ENCODE measurements around the gene DNMT1. TPM values are rescaled to one million over a fixed set of nuclear protein-coding genes. Genes with fewer than 3 reads are reported as not detected.

The DNMT1 gene
- total RNA-seq, 1 experiment from 2014 or later = 144 TPM

GRCh38 chr19:10139952-10140351, 54.8 kb downstream of the DNMT1 start:
- POLR2A ChIA-PET = interaction anchor here (0.6 kb wide), 1 partner anchor 68 kb away, joined by 3 read pairs; no protein-coding TSS in a partner anchor
- H3K36me3 Mint-ChIP-seq (ENCODE audit: insufficient read depth, unreplicated experiment) = peaks cover 72% of the 10 kb centered on the region

DNA sequence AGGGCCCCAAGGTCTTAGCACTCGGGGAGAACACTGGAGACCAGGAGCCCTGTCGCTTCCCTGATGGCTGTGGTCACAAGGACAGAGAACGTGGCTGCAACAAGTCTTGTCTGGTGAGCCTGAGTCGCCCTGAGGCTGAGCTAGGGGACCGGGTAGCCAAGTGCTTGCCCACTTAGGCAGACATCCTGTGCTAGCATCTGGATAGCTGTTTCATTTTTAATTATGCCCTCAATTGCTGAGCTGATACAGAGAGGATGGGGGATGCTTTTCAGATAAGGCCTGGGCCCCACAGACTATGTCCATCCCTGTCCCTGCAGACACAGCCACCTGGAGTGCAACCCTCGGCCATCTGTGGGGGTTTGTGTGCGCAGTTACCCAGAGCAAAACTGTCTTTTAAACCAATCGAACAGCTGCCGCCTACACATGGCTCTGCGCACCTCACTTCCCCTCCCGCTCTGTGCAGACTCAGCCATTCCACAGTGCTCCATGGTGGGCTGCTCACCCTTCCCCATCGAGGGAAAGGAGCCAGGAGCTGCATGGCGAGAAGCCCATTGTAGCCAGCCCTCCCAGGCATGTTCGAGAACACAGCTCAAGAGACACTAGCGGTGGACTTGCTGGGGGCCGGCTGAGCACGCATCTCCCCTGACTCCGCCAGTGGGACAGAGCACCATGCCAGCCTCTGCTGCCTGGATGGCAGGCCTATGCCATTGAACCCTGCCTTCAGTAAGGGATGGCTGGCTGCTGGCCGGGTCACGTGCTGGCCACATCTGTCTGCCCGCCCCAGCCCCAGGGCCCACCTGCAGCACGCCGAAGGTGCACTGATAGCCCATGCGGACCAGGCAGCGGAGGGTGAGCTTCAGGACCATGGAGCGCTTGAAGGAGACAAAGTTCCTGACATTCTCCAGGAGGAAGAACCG, 55.6 kb downstream of the DNMT1 start:
- TF ChIP-seq, protein P1, sequence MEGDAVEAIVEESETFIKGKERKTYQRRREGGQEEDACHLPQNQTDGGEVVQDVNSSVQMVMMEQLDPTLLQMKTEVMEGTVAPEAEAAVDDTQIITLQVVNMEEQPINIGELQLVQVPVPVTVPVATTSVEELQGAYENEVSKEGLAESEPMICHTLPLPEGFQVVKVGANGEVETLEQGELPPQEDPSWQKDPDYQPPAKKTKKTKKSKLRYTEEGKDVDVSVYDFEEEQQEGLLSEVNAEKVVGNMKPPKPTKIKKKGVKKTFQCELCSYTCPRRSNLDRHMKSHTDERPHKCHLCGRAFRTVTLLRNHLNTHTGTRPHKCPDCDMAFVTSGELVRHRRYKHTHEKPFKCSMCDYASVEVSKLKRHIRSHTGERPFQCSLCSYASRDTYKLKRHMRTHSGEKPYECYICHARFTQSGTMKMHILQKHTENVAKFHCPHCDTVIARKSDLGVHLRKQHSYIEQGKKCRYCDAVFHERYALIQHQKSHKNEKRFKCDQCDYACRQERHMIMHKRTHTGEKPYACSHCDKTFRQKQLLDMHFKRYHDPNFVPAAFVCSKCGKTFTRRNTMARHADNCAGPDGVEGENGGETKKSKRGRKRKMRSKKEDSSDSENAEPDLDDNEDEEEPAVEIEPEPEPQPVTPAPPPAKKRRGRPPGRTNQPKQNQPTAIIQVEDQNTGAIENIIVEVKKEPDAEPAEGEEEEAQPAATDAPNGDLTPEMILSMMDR (IDR thresholded peaks at IDR 0.05; ENCODE audit: insufficient read depth in 1 of 2, low read depth in 1 of 2, low read length in 1 of 2, severe bottlenecking in 1 of 2, unreplicated experiment in 1 of 2) = no peak
- no TSS peak for BruUV-seq (replicated peaks)
- intact Hi-C loops (cut with micrococcal nuclease; ENCODE audit: unreplicated experiment) = no loop called here
- H3K27me3 ChIP-seq (replicated peaks; ENCODE audit: control insufficient read depth, insufficient read depth, low read length) = no peaks in the 10 kb centered on the region
- peaks cover 64% of the 10 kb centered on the region for H3K36me3 Mint-ChIP-seq (ENCODE audit: insufficient read depth, unreplicated experiment)
- no peaks in the 10 kb centered on the region for H3K27me3 Mint-ChIP-seq (ENCODE audit: insufficient read depth, unreplicated experiment)
- no peaks in the 10 kb centered on the region for H3K4me1 ChIP-seq
- no peaks in the 10 kb centered on the region for H3K9me3 ChIP-seq
- ChIA-PET POLR2A (interaction anchor here (0.6 kb wide), 1 partner anchor 67 kb away, joined by 3 read pairs; no protein-coding TSS in a partner anchor), CTCF (no interaction called here)
- H3K27ac Mint-ChIP-seq (ENCODE audit: unreplicated experiment) = no peak overlapping the region
- no peaks in the 10 kb centered on the region; the same call in 1 of the 2 replicates for H3K36me3 ChIP-seq (ENCODE audit: control insufficient read depth, insufficient read depth, low read length)
- no peaks in the 10 kb centered on the region for H3K9me3 Mint-ChIP-seq (ENCODE audit: unreplicated experiment)
- no peak overlapping the region for H3K4me3 Mint-ChIP-seq (ENCODE audit: unreplicated experiment)
- H3K4me3 ChIP-seq (ENCODE audit: low read depth, low read length) = no peak overlapping the region
- DNase-seq = no peak
- no peaks in the 10 kb centered on the region for H3K4me1 Mint-ChIP-seq (ENCODE audit: low read depth, unreplicated experiment)

More at GRCh38 chr19:10139952-10140351, 54.8 kb downstream of the DNMT1 start:
- no peaks in the 10 kb centered on the region for H3K4me1 Mint-ChIP-seq (ENCODE audit: low read depth, unreplicated experiment)
- Histone ChIP-seq H3K9me3 (no peaks in the 10 kb centered on the region), H3K4me1 (no peaks in the 10 kb centered on the region), H3K36me3 (ENCODE audit: control insufficient read depth, insufficient read depth, low read length) (no peaks in the 10 kb centered on the region; the same call in 1 of the 2 replicates), H3K4me3 (ENCODE audit: low read depth, low read length) (no peak overlapping the region), H3K27me3 (replicated peaks; ENCODE audit: control insufficient read depth, insufficient read depth, low read length) (no peaks in the 10 kb centered on the region)
- no TSS peak for BruUV-seq (replicated peaks)
- no peaks in the 10 kb centered on the region for H3K9me3 Mint-ChIP-seq (ENCODE audit: unreplicated experiment)
- TF ChIP-seq, protein P1 (IDR thresholded peaks at IDR 0.05; ENCODE audit: insufficient read depth in 1 of 2, low read depth in 1 of 2, low read length in 1 of 2, severe bottlenecking in 1 of 2, unreplicated experiment in 1 of 2) = no peak
- no peak for DNase-seq
- CTCF ChIA-PET = no interaction called here
- intact Hi-C loops (cut with micrococcal nuclease; ENCODE audit: unreplicated experiment) = no loop called here
- H3K27me3 Mint-ChIP-seq (ENCODE audit: insufficient read depth, unreplicated experiment) = no peaks in the 10 kb centered on the region
- H3K4me3 Mint-ChIP-seq (ENCODE audit: unreplicated experiment) = no peak overlapping the region
- H3K27ac Mint-ChIP-seq (ENCODE audit: unreplicated experiment) = no peak overlapping the region

DNA sequence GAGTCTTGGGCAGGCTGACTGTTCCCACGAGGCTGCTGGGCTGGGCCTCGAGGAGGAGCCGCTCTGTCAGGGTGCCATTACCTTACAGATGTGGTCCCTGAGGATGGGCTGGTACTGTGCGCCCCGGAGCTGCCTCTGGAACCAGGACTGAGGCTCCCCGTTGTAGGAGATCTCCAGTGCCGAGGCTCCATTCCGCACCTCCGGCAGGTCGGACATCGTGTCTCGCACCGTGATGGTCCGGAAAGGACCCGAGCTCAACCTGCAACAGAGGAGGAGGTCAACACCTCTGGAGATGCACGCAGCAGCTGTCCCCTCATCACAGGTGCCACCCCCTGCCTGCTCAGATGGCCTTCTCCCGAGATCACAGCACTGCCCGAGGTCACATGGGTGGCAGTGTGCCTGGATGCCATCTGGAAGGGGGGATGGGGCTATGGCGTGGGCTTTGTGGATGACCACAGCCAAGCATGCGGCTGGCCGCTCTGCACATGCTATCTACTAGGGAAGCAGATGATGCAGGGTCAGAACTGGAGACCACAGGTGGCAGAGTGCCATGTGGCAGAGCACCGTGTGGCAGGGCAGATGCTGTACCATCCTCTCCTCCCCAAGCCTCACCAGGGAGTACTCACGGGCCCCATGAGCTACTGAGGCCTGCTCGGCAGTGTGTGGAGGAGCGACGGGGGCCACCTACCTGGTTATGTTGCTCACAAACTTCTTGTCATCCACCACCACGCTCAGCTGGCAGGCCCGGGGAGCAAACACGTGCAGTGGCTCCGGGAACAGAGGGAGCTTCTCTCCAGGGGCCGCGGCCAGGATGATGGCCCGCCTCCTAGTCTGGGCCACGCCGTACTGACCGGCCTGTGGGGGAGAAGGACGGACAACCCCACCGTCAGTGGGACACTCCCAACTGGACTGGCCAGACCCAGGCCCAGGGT, 56.7 kb downstream of the DNMT1 start:
- Histone ChIP-seq H3K36me3 (ENCODE audit: control insufficient read depth, insufficient read depth, low read length) (peaks cover under 1% of the 10 kb centered on the region; the same call in 1 of the 2 replicates), H3K4me1 (no peaks in the 10 kb centered on the region), H3K9me3 (no peaks in the 10 kb centered on the region), H3K4me3 (ENCODE audit: low read depth, low read length) (no peak overlapping the region), H3K27me3 (replicated peaks; ENCODE audit: control insufficient read depth, insufficient read depth, low read length) (no peaks in the 10 kb centered on the region)
- intact Hi-C loops (cut with micrococcal nuclease; ENCODE audit: unreplicated experiment) = no loop called here
- no peak for DNase-seq
- POLR2A ChIA-PET = no interaction called here
- H3K27ac Mint-ChIP-seq (ENCODE audit: unreplicated experiment) = no peak overlapping the region
- CTCF ChIA-PET = no interaction called here
- no TSS peak for BruUV-seq (replicated peaks)
- no peaks in the 10 kb centered on the region for H3K27me3 Mint-ChIP-seq (ENCODE audit: insufficient read depth, unreplicated experiment)
- H3K4me3 Mint-ChIP-seq (ENCODE audit: unreplicated experiment) = no peak overlapping the region
- no peaks in the 10 kb centered on the region for H3K9me3 Mint-ChIP-seq (ENCODE audit: unreplicated experiment)
- H3K4me1 Mint-ChIP-seq (ENCODE audit: low read depth, unreplicated experiment) = no peaks in the 10 kb centered on the region
- peaks cover 59% of the 10 kb centered on the region for H3K36me3 Mint-ChIP-seq (ENCODE audit: insufficient read depth, unreplicated experiment)
- TF ChIP-seq, protein P1 (IDR thresholded peaks at IDR 0.05; ENCODE audit: insufficient read depth in 1 of 2, low read depth in 1 of 2, low read length in 1 of 2, severe bottlenecking in 1 of 2, unreplicated experiment in 1 of 2) = no peak

Data from Caco-2 (cell line).